Endothelial cell (in vitro differentiated cells): ENCODE measurements around the gene XPO5. TPM values are rescaled to one million over a fixed set of nuclear protein-coding genes. Genes with fewer than 3 reads are reported as not detected.

Source experiments
- DNase-seq: peaks from one replicate; pipeline ENCODE4 v3.0.0; 2021; ENCODE audit warnings: low spot score
- H3K27ac Mint-ChIP-seq: one replicate; pipeline ENCODE4 v1.8.0; 2021; ENCODE audit warnings: mixed read lengths, inconsistent platforms; ENCODE audit not compliant: unreplicated experiment
- H3K27me3 Mint-ChIP-seq: one replicate; pipeline ENCODE4 v1.8.0; 2021; ENCODE audit warnings: mild to moderate bottlenecking, moderate library complexity, mixed read lengths, inconsistent platforms; ENCODE audit not compliant: unreplicated experiment
- H3K36me3 Mint-ChIP-seq: one replicate; pipeline ENCODE4 v1.8.0; 2021; ENCODE audit warnings: mild to moderate bottlenecking, low read depth, mixed read lengths, inconsistent platforms; ENCODE audit not compliant: unreplicated experiment
- H3K4me1 Mint-ChIP-seq: one replicate; pipeline ENCODE4 v1.8.0; 2021; ENCODE audit warnings: mild to moderate bottlenecking, mixed read lengths, inconsistent platforms; ENCODE audit not compliant: unreplicated experiment
- H3K4me3 Mint-ChIP-seq: one replicate; pipeline ENCODE4 v1.8.0; 2021; ENCODE audit warnings: mild to moderate bottlenecking, mixed read lengths, inconsistent platforms; ENCODE audit not compliant: unreplicated experiment
- H3K9me3 Mint-ChIP-seq: one replicate; pipeline ENCODE4 v1.8.0; 2021; ENCODE audit warnings: mixed read lengths, inconsistent platforms; ENCODE audit not compliant: unreplicated experiment
- total RNA-seq: library from RNA; stranded (reverse); fragmentation: NEBNext Ultra II Directional; extraction: Animal tissue kit (Norgen Biotek cat#: 25700); gene quantifications from one replicate; pipeline ENCODE4 v1.2.1, GENCODE V29; 2021; ENCODE audit not compliant: unreplicated experiment
- TF ChIP-seq, protein P1 (sequence below): fragments of 200-600 bp; sonication (generic); IDR thresholded peaks from one replicate; pipeline ENCODE4 v1.5.0; 2021; ENCODE audit warnings: antibody characterized with exemption; ENCODE audit not compliant: unreplicated experiment

Gene XPO5
- total RNA-seq, 1 donor from 2014 or later, result 37.6 TPM

DNA sequence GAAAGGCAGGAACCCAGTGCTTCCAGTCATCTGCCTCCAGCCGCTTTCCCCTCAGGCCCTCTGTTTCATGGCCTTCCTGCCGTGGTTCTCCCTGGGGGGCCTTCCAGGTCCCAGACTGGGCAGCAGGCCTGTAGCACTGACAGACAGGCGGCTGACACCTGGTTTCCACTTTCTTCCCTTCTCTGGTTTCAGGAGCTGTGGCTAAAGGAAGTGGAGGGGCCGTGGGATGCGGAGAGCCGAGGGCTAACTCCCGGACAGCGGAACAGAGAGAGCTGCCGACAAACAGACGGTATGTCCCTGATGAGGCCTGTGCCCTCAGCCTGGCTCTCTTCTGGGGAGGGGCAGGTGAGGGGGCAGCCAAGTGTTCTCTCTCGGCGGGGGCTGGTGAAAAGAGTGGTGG lies 78.1 kb downstream of the XPO5 start:
- H3K27ac Mint-ChIP-seq, result no peak overlapping the region
- no peaks in the 10 kb centered on the region for H3K9me3 Mint-ChIP-seq
- peaks cover 11% of the 10 kb centered on the region for H3K27me3 Mint-ChIP-seq
- TF ChIP-seq, protein P1, sequence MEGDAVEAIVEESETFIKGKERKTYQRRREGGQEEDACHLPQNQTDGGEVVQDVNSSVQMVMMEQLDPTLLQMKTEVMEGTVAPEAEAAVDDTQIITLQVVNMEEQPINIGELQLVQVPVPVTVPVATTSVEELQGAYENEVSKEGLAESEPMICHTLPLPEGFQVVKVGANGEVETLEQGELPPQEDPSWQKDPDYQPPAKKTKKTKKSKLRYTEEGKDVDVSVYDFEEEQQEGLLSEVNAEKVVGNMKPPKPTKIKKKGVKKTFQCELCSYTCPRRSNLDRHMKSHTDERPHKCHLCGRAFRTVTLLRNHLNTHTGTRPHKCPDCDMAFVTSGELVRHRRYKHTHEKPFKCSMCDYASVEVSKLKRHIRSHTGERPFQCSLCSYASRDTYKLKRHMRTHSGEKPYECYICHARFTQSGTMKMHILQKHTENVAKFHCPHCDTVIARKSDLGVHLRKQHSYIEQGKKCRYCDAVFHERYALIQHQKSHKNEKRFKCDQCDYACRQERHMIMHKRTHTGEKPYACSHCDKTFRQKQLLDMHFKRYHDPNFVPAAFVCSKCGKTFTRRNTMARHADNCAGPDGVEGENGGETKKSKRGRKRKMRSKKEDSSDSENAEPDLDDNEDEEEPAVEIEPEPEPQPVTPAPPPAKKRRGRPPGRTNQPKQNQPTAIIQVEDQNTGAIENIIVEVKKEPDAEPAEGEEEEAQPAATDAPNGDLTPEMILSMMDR, result no peak
- DNase-seq, result no peak
- no peak overlapping the region for H3K4me3 Mint-ChIP-seq
- H3K4me1 Mint-ChIP-seq, result peaks cover 33% of the 10 kb centered on the region
- peaks cover 37% of the 10 kb centered on the region for H3K36me3 Mint-ChIP-seq

DNA sequence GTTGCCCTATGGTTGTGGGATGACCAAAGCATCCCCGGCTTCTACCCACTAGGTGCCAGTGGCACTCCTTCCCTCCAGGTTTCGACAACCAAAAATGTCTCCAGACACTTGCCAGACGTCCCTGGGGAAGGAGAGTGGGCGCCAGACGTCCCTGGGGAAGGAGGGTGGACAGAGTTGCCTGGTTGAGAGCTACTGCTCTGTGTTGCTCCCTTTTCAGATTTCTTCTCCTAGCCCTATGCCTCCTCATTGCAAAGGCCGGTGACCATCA lies 78.8 kb downstream of the XPO5 start:
- Mint-ChIP-seq H3K9me3 (no peaks in the 10 kb centered on the region), H3K4me3 (no peak overlapping the region), H3K27ac (no peak overlapping the region), H3K4me1 (peaks cover 33% of the 10 kb centered on the region), H3K36me3 (peaks cover 32% of the 10 kb centered on the region), H3K27me3 (peaks cover 11% of the 10 kb centered on the region)
- no peak for DNase-seq
- TF ChIP-seq, protein P1, result no peak

DNA sequence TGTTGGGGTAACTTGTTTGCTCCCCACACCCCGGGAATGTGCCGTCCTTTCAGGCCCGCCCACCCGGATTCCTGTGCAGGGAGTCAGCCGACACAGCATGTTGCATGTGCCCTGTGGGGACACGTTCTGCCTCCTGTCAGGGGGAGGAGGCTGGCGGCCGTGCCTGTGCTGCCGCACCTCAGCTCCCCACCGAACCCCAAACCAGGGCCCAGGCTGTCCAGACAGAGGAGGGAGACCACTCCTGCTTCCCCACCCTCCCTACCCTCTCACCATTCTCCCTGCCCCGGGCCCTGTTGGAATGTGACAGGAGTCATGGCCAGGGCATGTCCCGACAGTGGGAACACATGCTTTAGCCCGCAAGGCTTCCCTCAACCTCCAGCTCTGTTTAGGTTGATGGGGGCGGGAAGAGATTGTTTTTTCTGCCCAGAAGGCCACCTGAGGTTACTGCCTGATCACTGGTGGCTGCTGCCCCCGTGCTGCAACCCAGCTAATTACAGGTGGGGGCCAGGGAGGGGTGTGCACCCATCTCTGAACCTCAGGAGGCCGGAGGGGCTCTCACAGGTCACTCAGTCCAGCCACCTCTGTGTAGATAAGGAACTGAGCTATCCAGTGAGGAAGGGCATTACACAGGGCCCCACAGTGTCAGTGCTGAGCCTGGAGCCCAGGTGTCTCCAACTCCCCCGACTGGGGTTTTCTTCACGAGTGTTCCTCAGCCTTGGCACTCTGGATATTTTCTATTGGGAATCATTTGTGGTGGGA lies 79.3 kb downstream of the XPO5 start:
- DNase-seq, result no peak

DNA sequence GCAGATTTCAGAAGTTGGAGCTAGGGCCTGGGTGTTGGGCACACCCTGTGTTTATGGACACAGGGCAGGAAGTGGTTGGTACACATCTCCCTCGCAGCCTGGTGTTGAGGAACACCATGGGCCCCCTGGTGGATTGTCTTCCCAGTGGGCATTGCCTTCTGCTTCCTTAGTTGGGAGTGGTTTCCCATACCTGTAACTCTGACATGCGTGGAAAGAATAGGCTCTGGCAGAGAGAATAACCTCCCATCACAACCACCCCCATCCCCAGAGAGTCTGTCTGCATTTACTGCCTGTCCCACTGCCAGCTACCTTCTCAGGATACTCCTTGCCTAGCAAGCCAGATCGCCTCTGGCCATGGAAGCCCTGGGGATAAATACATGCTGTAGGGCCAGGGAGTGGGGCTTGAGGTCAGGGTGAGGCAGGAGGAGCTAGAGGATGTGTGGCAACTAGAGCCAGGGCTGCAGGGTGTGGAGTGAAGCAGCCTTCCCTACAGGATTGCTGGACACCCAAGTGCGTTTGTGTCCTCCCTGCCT lies 80.4 kb downstream of the XPO5 start:
- no peak overlapping the region for H3K27ac Mint-ChIP-seq
- peaks cover 33% of the 10 kb centered on the region for H3K4me1 Mint-ChIP-seq
- H3K9me3 Mint-ChIP-seq, result no peaks in the 10 kb centered on the region
- DNase-seq, result no peak
- H3K27me3 Mint-ChIP-seq, result peaks cover 9% of the 10 kb centered on the region
- TF ChIP-seq, protein P1, result peak; percentile 18
- H3K4me3 Mint-ChIP-seq, result no peak overlapping the region
- peaks cover 18% of the 10 kb centered on the region for H3K36me3 Mint-ChIP-seq

More for the DNA sequence above, 79.3 kb downstream of the XPO5 start:
- H3K27me3 Mint-ChIP-seq, result peaks cover 11% of the 10 kb centered on the region
- no peaks in the 10 kb centered on the region for H3K9me3 Mint-ChIP-seq
- H3K4me1 Mint-ChIP-seq, result peaks cover 33% of the 10 kb centered on the region
- TF ChIP-seq, protein P1, result no peak
- no peak overlapping the region for H3K27ac Mint-ChIP-seq
- H3K4me3 Mint-ChIP-seq, result no peak overlapping the region
- peaks cover 27% of the 10 kb centered on the region for H3K36me3 Mint-ChIP-seq

DNA sequence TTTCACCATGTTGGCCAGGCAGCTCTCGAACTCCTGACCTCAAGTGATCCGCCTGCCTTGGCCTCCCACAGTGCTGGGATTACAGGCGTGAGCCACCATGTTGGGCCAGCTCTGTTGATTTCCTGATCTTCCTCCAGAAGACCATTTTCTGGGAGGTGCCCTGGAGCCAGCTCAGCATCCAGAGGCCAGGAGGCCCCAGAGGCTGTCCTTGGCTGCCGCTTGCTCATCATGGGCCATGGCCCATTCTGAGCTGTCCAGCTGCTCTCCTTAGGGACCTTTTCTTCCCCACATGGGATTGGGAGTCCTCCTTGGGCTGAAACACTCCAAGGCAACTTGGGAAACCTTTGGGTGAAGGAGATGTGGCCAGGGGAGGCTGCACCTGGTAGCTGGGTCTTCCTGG lies 81.1 kb downstream of the XPO5 start:
- no peak for DNase-seq
- H3K9me3 Mint-ChIP-seq, result no peaks in the 10 kb centered on the region
- H3K27ac Mint-ChIP-seq, result no peak overlapping the region
- H3K36me3 Mint-ChIP-seq, result peaks cover 20% of the 10 kb centered on the region
- H3K27me3 Mint-ChIP-seq, result peaks cover 9% of the 10 kb centered on the region
- no peak overlapping the region for H3K4me3 Mint-ChIP-seq
- TF ChIP-seq, protein P1, result no peak
- H3K4me1 Mint-ChIP-seq, result peaks cover 29% of the 10 kb centered on the region
